Fibroblast of the aortic adventitia (primary cell): ENCODE data around the gene CEP70. TPM values are rescaled to one million over a fixed set of nuclear protein-coding genes. Genes with fewer than 3 reads are reported as not detected.

ENCODE experiments used
- DNase-seq: peaks from one replicate; pipeline ENCODE4 v3.0.0-alpha.2; 2010; ENCODE audit warnings: low read depth
- H3K4me3 ChIP-seq: 2 replicates; pipeline ENCODE4 v1.5.1; 2011; ENCODE audit warnings: low read depth, mild to moderate bottlenecking, control low read depth, low read length, moderate library complexity
- CTCF ChIP-seq: IDR thresholded peaks from 2 replicates; pipeline ENCODE4 v1.5.1; 2011; ENCODE audit warnings: mild to moderate bottlenecking, low read length, control low read depth, inconsistent platforms; ENCODE audit not compliant: insufficient read depth
- total RNA-seq: library from RNA; depleted of rRNA; stranded (reverse); fragments of >200 nt; gene quantifications from 2 replicates; pipeline ENCODE4 v1.2.3, GENCODE V29; 2012; ENCODE audit warnings: low replicate concordance

Gene CEP70
- total RNA-seq, 1 donor, result 14.6 TPM

- H3K4me3 ChIP-seq, result no peak overlapping the region
- no peak for DNase-seq
- no peak for TF ChIP-seq CTCF
These were observed 119.9 kb downstream of the CEP70 start for GRCh38 chr3:138474163-138474562.

GRCh38 chr3:138473391-138473790, 120.7 kb downstream of the CEP70 start:
- DNase-seq, result no peak
- H3K4me3 ChIP-seq, result no peak overlapping the region
- no peak for TF ChIP-seq CTCF

GRCh38 chr3:138472141-138472825, 121.8 kb downstream of the CEP70 start:
- no peak overlapping the region for H3K4me3 ChIP-seq
- peak; percentile 40 for DNase-seq
- no peak for TF ChIP-seq CTCF

GRCh38 chr3:138471481-138471880, 122.6 kb downstream of the CEP70 start:
- DNase-seq, result no peak
- TF ChIP-seq CTCF, result no peak

GRCh38 chr3:138470687-138471086, 123.4 kb downstream of the CEP70 start:
- peak; percentile 72 for DNase-seq
- TF ChIP-seq CTCF, result no peak
- H3K4me3 ChIP-seq, result no peak overlapping the region

More at GRCh38 chr3:138471481-138471880, 122.6 kb downstream of the CEP70 start:
- H3K4me3 ChIP-seq, result no peak overlapping the region

GRCh38 chr3:138469874-138470273, 124.2 kb downstream of the CEP70 start:
- no peak for DNase-seq
- H3K4me3 ChIP-seq, result no peak overlapping the region
- TF ChIP-seq CTCF, result no peak

- no peak overlapping the region for H3K4me3 ChIP-seq
- DNase-seq, result no peak
- no peak for TF ChIP-seq CTCF
These were observed 125.2 kb downstream of the CEP70 start for GRCh38 chr3:138468886-138469285.
